HepG2 (cell line): ENCODE measurements around the gene PSMC2. TPM values are rescaled to one million over a fixed set of nuclear protein-coding genes. Genes with fewer than 3 reads are reported as not detected.

Experiments
- ATAC-seq: fragments of 200-7000 bp; cut with Tn5 transposase; 3 replicates; pipeline ENCODE4 v1.9.1; 2020; ENCODE audit warnings: mild to moderate bottlenecking, moderate library complexity
- BruUV-seq: library from RNA; stranded (reverse); fragments of 400-500 nt; replicated peaks from 2 replicates; lab custom pipeline; 2021; lab: Mats Ljungman, UMichigan
- CTCF ChIA-PET: fragments of 300-600 bp; formaldehyde crosslinking; extraction: SDS; loops from one replicate; lab custom pipeline; 2021; ENCODE audit warnings: low total read pairs, inconsistent platforms, low intra/inter-chr PET ratio; lab: Yijun Ruan, JAX
- POLR2A ChIA-PET: fragments of 350-600 bp; sonication (Branson Sonifier 250); formaldehyde crosslinking; loops from one replicate; lab custom pipeline; 2020; ENCODE audit warnings: antibody characterized with exemption, inconsistent platforms; lab: Yijun Ruan, JAX
- DNase-seq: peaks from one replicate; pipeline ENCODE4 v3.0.0-alpha.2; 2015; ENCODE audit warnings: low spot score
- FAIRE-seq: peaks from 3 replicates; lab custom pipeline; 2011; peaks lifted over from hg19 to GRCh38; lab: Jason Lieb, UNC
- H2AFZ ChIP-seq: one replicate; pipeline ENCODE4 v1.6.1; 2011; ENCODE audit warnings: low read length, inconsistent platforms
- H3K27ac ChIP-seq: fragments of 300-600 bp; 3 replicates; pipeline ENCODE4 v1.8.0; 2011; ENCODE audit warnings: mixed run types, mild to moderate bottlenecking, mixed read lengths, low read length, inconsistent platforms; ENCODE audit not compliant: insufficient read depth; ENCODE audit errors: extremely low read length
- H3K27me3 ChIP-seq, 2 experiments: fragments of 200-600 bp in 1 of 2; 2 replicates in 1 of 2; 3 replicates in 1 of 2; pipeline versions ENCODE4 v1.6.0 to v1.8.0; 2011; ENCODE audit warnings: low read length in 2 of 2, mild to moderate bottlenecking in 2 of 2, moderate library complexity in 2 of 2, inconsistent platforms in 1 of 2; ENCODE audit not compliant: insufficient read depth in 2 of 2, control insufficient read depth in 1 of 2
- H3K36me3 ChIP-seq, 2 experiments: fragments of 200-600 bp in 1 of 2; replicated peaks in 1 of 2; 2 replicates in 1 of 2; 3 replicates in 1 of 2; pipeline versions ENCODE4 v1.5.1 to v1.8.0; 2011; ENCODE audit warnings: low read length in 2 of 2, inconsistent platforms in 1 of 2; ENCODE audit not compliant: insufficient read depth in 2 of 2, control insufficient read depth in 1 of 2
- H3K4me1 ChIP-seq: 2 replicates; pipeline ENCODE4 v1.5.1; 2012; ENCODE audit warnings: low read length, inconsistent platforms; ENCODE audit not compliant: insufficient read depth
- H3K4me2 ChIP-seq: 2 replicates; pipeline ENCODE4 v1.6.0; 2011; ENCODE audit warnings: low read depth, low read length, inconsistent platforms
- H3K4me3 ChIP-seq, 3 experiments: fragments of 200-600 bp in 1 of 3; sonication (generic), shearing (Covaris generic) in 1 of 3; replicated peaks in 1 of 3; 2 replicates each; pipeline ENCODE4 v1.5.1; 2011 to 2016; ENCODE audit warnings: low read length in 3 of 3, inconsistent platforms in 2 of 3, low read depth in 2 of 3, mild to moderate bottlenecking in 2 of 3, control low read depth in 1 of 3, mixed read lengths in 1 of 3; ENCODE audit not compliant: insufficient read depth in 1 of 3
- H3K79me2 ChIP-seq: one replicate; pipeline ENCODE4 v1.6.1; 2011; ENCODE audit warnings: low read length, inconsistent platforms; ENCODE audit not compliant: insufficient read depth
- H3K9ac ChIP-seq: 2 replicates; pipeline ENCODE4 v1.6.0; 2011; ENCODE audit warnings: mild to moderate bottlenecking, low read depth, low read length, inconsistent platforms; ENCODE audit not compliant: insufficient read depth
- H3K9me3 ChIP-seq: 2 replicates; pipeline ENCODE4 v1.5.1; 2012; ENCODE audit warnings: mild to moderate bottlenecking, low read length
- H4K20me1 ChIP-seq: 2 replicates; pipeline ENCODE4 v1.6.0; 2011; ENCODE audit warnings: inconsistent platforms, mild to moderate bottlenecking, low read length, moderate library complexity; ENCODE audit not compliant: insufficient read depth
- AHR ChIP-seq: IDR thresholded peaks from 2 replicates; pipeline ENCODE4 v1.6.1; 2018; ENCODE audit warnings: missing genetic modification reagents, missing compliant biosample characterization
- ATRX ChIP-seq: sonication (generic); formaldehyde crosslinking; IDR thresholded peaks from 2 replicates; pipeline ENCODE4 v1.4.0; 2020; ENCODE audit warnings: missing genetic modification reagents, borderline replicate concordance
- CBX1 ChIP-seq: IDR thresholded peaks from one replicate; pipeline ENCODE4 v1.6.1; 2016; ENCODE audit warnings: antibody characterized with exemption, low read depth
- FOXK1 ChIP-seq: sonication (generic); formaldehyde crosslinking; IDR thresholded peaks from 2 replicates; pipeline ENCODE4 v1.4.0; 2020; ENCODE audit warnings: low read depth, missing genetic modification reagents, borderline replicate concordance
- FOXM1 ChIP-seq: sonication (generic); formaldehyde crosslinking; IDR thresholded peaks from 2 replicates; pipeline ENCODE4 v1.5.0; 2020; ENCODE audit warnings: missing genetic modification reagents
- FOXP1 ChIP-seq, 2 experiments: fragments of 450-650 bp in 1 of 2; IDR thresholded peaks; 2 replicates each; pipeline ENCODE4 v1.6.1; 2017 to 2018; ENCODE audit warnings: antibody characterized with exemption in 1 of 2
- KMT2A ChIP-seq: sonication (generic); formaldehyde crosslinking; IDR thresholded peaks from 2 replicates; pipeline ENCODE4 v1.4.0; 2020; ENCODE audit warnings: missing genetic modification reagents
- NCOA2 ChIP-seq: sonication (generic); formaldehyde crosslinking; IDR thresholded peaks from 2 replicates; pipeline ENCODE4 v1.8.0; 2022; ENCODE audit warnings: inconsistent platforms
- POGZ ChIP-seq: sonication (generic); formaldehyde crosslinking; IDR thresholded peaks from 2 replicates; pipeline ENCODE4 v1.4.0; 2020; ENCODE audit warnings: mild to moderate bottlenecking, missing genetic modification reagents
- RBAK ChIP-seq: sonication (generic); formaldehyde crosslinking; IDR thresholded peaks from 2 replicates; pipeline ENCODE4 v1.5.1; 2020; ENCODE audit warnings: mild to moderate bottlenecking, missing genetic modification reagents
- SAFB2 ChIP-seq: sonication (generic); formaldehyde crosslinking; IDR thresholded peaks from 2 replicates; pipeline ENCODE4 v1.5.1; 2020; ENCODE audit warnings: missing genetic modification reagents, low read depth, mild to moderate bottlenecking, borderline replicate concordance
- THAP9 ChIP-seq: sonication (generic); formaldehyde crosslinking; IDR thresholded peaks from 2 replicates; pipeline ENCODE4; 2020; ENCODE audit warnings: missing genetic modification reagents, mild to moderate bottlenecking, borderline replicate concordance
- ZMYM2 ChIP-seq: sonication (generic); formaldehyde crosslinking; IDR thresholded peaks from 2 replicates; pipeline ENCODE4 v1.8.0; 2022; ENCODE audit warnings: mild to moderate bottlenecking, missing genetic modification reagents
- ZNF207 ChIP-seq: fragments of 450-650 bp; IDR thresholded peaks from 2 replicates; pipeline ENCODE4 v1.6.1; 2016; ENCODE audit warnings: antibody characterized with exemption, borderline replicate concordance
- ZNF317 ChIP-seq: sonication (generic); formaldehyde crosslinking; IDR thresholded peaks from 2 replicates; pipeline ENCODE4 v1.5.0; 2020; ENCODE audit warnings: mild to moderate bottlenecking, missing genetic modification reagents
- ZSCAN21 ChIP-seq: sonication (generic); formaldehyde crosslinking; IDR thresholded peaks from 2 replicates; pipeline ENCODE4 v1.8.0; 2022; ENCODE audit warnings: mild to moderate bottlenecking, missing genetic modification reagents, moderate library complexity, borderline replicate concordance
- in situ Hi-C: cut with HindIII; loops from 2 replicates; pipeline ENCODE4 v1.10.0; 2017; ENCODE audit warnings: low pct_unique_long_range_greater_than_20kb; ENCODE audit not compliant: extremely low pct_ligation_motif_present
- intact Hi-C: fragments of 100-400 bp; cut with micrococcal nuclease; formaldehyde crosslinking; loops from one replicate; pipeline ENCODE4 v1.10.0; 2022; ENCODE audit not compliant: unreplicated experiment
- polyA plus RNA-seq, 8 experiments: library from polyadenylated mRNA; depleted of rRNA in 3 of 8; stranded (reverse) in 7 of 8; unstranded in 1 of 8; fragments of >200 nt; fragmentation: Illumina TruSeq in 4 of 8; extraction: Trizol in 4 of 8; gene quantifications; 2 replicates each; pipeline versions ENCODE4 v1.2.1 to v1.2.3, GENCODE V29; 2011 to 2016; ENCODE audit warnings: low read depth in 4 of 8, missing spikeins in 1 of 8, mixed read lengths in 1 of 8; ENCODE audit not compliant: insufficient read depth in 1 of 8
- total RNA-seq, 5 experiments: library from RNA; depleted of rRNA; stranded (reverse); fragments of >200 nt; fragmentation: Illumina TruSeq; extraction: Trizol; gene quantifications; 2 replicates each; pipeline ENCODE4 v1.2.3, GENCODE V29; 2016; ENCODE audit warnings: low read depth in 1 of 5
- TF ChIP-seq, protein P1 (sequence below): sonication (generic); formaldehyde crosslinking; IDR thresholded peaks from 2 replicates; pipeline ENCODE4 v1.5.0; 2020; ENCODE audit warnings: mild to moderate bottlenecking, missing genetic modification reagents, borderline replicate concordance

PSMC2 gene
- total and polyA plus RNA-seq, 2 of the 13 experiments (the other 11 are each of a cell fraction or from before 2014, with no cell fraction given), result 89.9 to 181 TPM

DNA sequence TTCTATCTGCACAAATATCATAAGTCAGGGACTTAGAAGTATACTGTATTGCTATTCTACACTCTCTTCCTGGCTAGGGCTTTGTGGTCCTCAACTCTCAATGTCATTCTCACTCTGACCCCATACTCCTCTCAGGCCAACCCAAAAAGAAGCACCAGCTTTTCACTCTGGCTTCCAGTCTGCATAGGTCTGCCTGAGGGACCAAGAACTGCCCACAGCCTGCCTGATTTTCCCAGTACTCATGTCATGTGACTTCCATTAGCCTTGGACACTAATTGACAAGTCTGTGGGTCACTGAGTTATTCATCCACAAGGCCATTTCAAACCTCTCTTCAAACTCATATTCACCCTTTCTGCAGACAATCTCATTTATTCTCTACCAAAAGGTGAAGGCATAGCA lies 30.4 kb upstream of the PSMC2 start:
- FAIRE-seq, result no peak
- H3K9ac ChIP-seq, result no peak overlapping the region
- no peak overlapping the region for H3K4me3 ChIP-seq
- H2AFZ ChIP-seq, result no peak overlapping the region
- in situ Hi-C loops (no loop called here), intact Hi-C loops (no loop called here)
- no peak overlapping the region for H3K4me2 ChIP-seq
- ChIA-PET POLR2A (no interaction called here), CTCF (no interaction called here)
- peaks cover 23 to 89% of the 10 kb centered on the region in 2 experiments for H3K36me3 ChIP-seq
- BruUV-seq, result no TSS peak
- TF ChIP-seq, protein P1, sequence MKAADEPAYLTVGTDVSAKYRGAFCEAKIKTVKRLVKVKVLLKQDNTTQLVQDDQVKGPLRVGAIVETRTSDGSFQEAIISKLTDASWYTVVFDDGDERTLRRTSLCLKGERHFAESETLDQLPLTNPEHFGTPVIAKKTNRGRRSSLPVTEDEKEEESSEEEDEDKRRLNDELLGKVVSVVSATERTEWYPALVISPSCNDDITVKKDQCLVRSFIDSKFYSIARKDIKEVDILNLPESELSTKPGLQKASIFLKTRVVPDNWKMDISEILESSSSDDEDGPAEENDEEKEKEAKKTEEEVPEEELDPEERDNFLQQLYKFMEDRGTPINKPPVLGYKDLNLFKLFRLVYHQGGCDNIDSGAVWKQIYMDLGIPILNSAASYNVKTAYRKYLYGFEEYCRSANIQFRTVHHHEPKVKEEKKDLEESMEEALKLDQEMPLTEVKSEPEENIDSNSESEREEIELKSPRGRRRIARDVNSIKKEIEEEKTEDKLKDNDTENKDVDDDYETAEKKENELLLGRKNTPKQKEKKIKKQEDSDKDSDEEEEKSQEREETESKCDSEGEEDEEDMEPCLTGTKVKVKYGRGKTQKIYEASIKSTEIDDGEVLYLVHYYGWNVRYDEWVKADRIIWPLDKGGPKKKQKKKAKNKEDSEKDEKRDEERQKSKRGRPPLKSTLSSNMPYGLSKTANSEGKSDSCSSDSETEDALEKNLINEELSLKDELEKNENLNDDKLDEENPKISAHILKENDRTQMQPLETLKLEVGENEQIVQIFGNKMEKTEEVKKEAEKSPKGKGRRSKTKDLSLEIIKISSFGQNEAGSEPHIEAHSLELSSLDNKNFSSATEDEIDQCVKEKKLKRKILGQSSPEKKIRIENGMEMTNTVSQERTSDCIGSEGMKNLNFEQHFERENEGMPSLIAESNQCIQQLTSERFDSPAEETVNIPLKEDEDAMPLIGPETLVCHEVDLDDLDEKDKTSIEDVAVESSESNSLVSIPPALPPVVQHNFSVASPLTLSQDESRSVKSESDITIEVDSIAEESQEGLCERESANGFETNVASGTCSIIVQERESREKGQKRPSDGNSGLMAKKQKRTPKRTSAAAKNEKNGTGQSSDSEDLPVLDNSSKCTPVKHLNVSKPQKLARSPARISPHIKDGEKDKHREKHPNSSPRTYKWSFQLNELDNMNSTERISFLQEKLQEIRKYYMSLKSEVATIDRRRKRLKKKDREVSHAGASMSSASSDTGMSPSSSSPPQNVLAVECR (CRISPR knock-in tag), result no peak
- no peak for TF ChIP-seq KMT2A (CRISPR knock-in tag)
- no peak for TF ChIP-seq FOXK1 (CRISPR knock-in tag)
- TF ChIP-seq AHR (CRISPR knock-in tag), result no peak
- no peak for TF ChIP-seq CBX1
- no peak for TF ChIP-seq SAFB2
- no peak for TF ChIP-seq ZMYM2 (CRISPR knock-in tag)
- no peak for TF ChIP-seq FOXP1 (IDR thresholded peaks at IDR 0.05)
- no peak for TF ChIP-seq FOXP1 (CRISPR knock-in tag; IDR thresholded peaks at IDR 0.05)
- no peak for TF ChIP-seq ZNF207
- TF ChIP-seq FOXM1 (CRISPR knock-in tag), result no peak
- no peak for TF ChIP-seq THAP9 (CRISPR knock-in tag)
- no peak for TF ChIP-seq ZNF317
- no peak for TF ChIP-seq ATRX (CRISPR knock-in tag)
- no peak for TF ChIP-seq POGZ
- no peak for TF ChIP-seq ZSCAN21 (CRISPR knock-in tag)
- TF ChIP-seq RBAK (CRISPR knock-in tag), result no peak
- TF ChIP-seq NCOA2 (CRISPR knock-in tag), result no peak
- H3K27me3 ChIP-seq, result no peaks in the 10 kb centered on the region; a peak in 1 of 5 replicates
- peak; percentile 53 for ATAC-seq
- H3K4me1 ChIP-seq, result no peaks in the 10 kb centered on the region
- H3K9me3 ChIP-seq, result no peaks in the 10 kb centered on the region
- no peaks in the 10 kb centered on the region for H4K20me1 ChIP-seq
- DNase-seq, result no peak
- H3K79me2 ChIP-seq, result no peaks in the 10 kb centered on the region
- H3K27ac ChIP-seq, result no peak overlapping the region
